ENCODE data around the gene CHN2.

GRCh38 chr7:29362380-29362779, 167.8 kb downstream of the CHN2 start:
- TF ChIP-seq, protein P1, sequence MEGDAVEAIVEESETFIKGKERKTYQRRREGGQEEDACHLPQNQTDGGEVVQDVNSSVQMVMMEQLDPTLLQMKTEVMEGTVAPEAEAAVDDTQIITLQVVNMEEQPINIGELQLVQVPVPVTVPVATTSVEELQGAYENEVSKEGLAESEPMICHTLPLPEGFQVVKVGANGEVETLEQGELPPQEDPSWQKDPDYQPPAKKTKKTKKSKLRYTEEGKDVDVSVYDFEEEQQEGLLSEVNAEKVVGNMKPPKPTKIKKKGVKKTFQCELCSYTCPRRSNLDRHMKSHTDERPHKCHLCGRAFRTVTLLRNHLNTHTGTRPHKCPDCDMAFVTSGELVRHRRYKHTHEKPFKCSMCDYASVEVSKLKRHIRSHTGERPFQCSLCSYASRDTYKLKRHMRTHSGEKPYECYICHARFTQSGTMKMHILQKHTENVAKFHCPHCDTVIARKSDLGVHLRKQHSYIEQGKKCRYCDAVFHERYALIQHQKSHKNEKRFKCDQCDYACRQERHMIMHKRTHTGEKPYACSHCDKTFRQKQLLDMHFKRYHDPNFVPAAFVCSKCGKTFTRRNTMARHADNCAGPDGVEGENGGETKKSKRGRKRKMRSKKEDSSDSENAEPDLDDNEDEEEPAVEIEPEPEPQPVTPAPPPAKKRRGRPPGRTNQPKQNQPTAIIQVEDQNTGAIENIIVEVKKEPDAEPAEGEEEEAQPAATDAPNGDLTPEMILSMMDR (IDR thresholded peaks at IDR 0.05; ENCODE audit: insufficient read depth, low read length, poor library complexity, severe bottlenecking), result no peak
- TF ChIP-seq EZH2phosphoT487 (conservative IDR thresholded peaks at IDR 0.05; ENCODE audit: low read length), result no peak
